Right lobe of liver (tissue), 4 donors: ENCODE results near the gene WSB2.

Experiments used
- CTCF ChIP-seq, 4 donors: fragments of 200-600 bp in 3 of 4; fragments of 450-650 bp in 1 of 4; IDR thresholded peaks; one replicate each; pipeline versions ENCODE4 v1.5.1 to v1.8.0; 2016 to 2022; ENCODE audit warnings: antibody characterized with exemption in 4 of 4, mild to moderate bottlenecking in 2 of 4
- POLR2A ChIP-seq: fragments of 450-650 bp; IDR thresholded peaks from one replicate; pipeline ENCODE4 v1.6.1; 2017; ENCODE audit warnings: antibody characterized with exemption, mild to moderate bottlenecking
- donor health status: DM: no; HTN: no; CAD: no.
- donor health status: DM: no; HTN: no; CAD: no.
- donor health status: DM: no; HTN: yes; CAD: no.

GRCh38 chr12:118089782-118090181, 28.8 kb upstream of the WSB2 start:
- no peak for TF ChIP-seq POLR2A
- no peak for TF ChIP-seq CTCF (IDR thresholded peaks at IDR 0.05)
